Measurements from ENCODE around the gene FBXO33.
A peak's percentile ranks its signal among the peaks of the same experiment; 100 is the strongest.

Gene FBXO33

DNA sequence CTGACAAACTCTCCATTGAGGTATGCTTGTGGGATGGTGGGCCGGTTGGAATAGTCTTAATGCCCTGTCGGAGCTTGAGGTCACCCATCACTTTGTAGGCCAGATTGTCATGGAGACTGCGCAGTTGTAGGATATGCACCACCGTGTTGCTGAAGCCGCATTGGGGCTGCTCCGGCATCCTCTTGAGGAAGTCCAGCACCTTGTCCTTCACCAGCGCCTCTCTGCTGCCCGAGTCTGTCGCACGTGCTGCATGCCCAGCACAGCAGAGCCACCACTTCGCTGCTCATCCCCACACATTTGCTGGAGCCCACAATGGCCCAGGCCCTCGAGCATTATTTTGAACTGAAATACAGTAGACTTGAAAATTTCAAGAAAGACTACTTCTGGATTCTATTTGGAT lies 61.8 kb downstream of the FBXO33 start:
- no peak overlapping the region for H3K4me3 ChIP-seq (ENCODE audit: low read depth, low read length)
- no peak for DNase-seq (ENCODE audit: low read depth)
- TF ChIP-seq MYC (IDR thresholded peaks at IDR 0.05; ENCODE audit: low read depth, low read length) = no peak
- no peak for TF ChIP-seq POLR2A (IDR thresholded peaks at IDR 0.05; ENCODE audit: extremely low read depth, insufficient read length)

DNA sequence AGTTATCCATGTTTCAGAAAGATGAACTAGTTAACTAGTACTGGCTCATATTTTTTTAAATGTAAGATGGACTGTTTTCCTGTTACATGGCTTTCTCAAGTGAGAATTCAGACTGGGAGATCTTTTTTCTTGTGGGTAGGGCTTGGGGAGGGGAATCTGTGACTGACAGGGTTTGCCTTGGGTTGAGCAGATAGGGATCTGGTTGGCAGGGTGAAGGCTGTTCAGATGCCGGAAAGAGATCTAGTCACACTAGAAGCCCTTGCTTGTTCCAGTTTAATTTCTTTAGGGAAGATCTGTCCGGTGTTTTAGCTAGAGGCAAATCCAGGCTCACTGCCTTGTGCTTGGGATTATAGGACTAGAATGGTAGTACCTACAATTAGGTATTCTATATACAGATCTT lies 63.2 kb downstream of the FBXO33 start:
- no peak for DNase-seq (ENCODE audit: low read depth)
- TF ChIP-seq, protein P1, sequence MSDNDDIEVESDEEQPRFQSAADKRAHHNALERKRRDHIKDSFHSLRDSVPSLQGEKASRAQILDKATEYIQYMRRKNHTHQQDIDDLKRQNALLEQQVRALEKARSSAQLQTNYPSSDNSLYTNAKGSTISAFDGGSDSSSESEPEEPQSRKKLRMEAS (IDR thresholded peaks at IDR 0.05; ENCODE audit: low read depth, low read length) = no peak
- TF ChIP-seq POLR2A (IDR thresholded peaks at IDR 0.05; ENCODE audit: extremely low read depth, insufficient read length) (no peak), MYC (IDR thresholded peaks at IDR 0.05; ENCODE audit: low read depth, low read length) (no peak)
- TF ChIP-seq, protein P2, sequence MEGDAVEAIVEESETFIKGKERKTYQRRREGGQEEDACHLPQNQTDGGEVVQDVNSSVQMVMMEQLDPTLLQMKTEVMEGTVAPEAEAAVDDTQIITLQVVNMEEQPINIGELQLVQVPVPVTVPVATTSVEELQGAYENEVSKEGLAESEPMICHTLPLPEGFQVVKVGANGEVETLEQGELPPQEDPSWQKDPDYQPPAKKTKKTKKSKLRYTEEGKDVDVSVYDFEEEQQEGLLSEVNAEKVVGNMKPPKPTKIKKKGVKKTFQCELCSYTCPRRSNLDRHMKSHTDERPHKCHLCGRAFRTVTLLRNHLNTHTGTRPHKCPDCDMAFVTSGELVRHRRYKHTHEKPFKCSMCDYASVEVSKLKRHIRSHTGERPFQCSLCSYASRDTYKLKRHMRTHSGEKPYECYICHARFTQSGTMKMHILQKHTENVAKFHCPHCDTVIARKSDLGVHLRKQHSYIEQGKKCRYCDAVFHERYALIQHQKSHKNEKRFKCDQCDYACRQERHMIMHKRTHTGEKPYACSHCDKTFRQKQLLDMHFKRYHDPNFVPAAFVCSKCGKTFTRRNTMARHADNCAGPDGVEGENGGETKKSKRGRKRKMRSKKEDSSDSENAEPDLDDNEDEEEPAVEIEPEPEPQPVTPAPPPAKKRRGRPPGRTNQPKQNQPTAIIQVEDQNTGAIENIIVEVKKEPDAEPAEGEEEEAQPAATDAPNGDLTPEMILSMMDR (IDR thresholded peaks at IDR 0.05; ENCODE audit: low read depth, low read length) = no peak
- H3K4me3 ChIP-seq (ENCODE audit: low read depth, low read length) = no peak overlapping the region

DNA sequence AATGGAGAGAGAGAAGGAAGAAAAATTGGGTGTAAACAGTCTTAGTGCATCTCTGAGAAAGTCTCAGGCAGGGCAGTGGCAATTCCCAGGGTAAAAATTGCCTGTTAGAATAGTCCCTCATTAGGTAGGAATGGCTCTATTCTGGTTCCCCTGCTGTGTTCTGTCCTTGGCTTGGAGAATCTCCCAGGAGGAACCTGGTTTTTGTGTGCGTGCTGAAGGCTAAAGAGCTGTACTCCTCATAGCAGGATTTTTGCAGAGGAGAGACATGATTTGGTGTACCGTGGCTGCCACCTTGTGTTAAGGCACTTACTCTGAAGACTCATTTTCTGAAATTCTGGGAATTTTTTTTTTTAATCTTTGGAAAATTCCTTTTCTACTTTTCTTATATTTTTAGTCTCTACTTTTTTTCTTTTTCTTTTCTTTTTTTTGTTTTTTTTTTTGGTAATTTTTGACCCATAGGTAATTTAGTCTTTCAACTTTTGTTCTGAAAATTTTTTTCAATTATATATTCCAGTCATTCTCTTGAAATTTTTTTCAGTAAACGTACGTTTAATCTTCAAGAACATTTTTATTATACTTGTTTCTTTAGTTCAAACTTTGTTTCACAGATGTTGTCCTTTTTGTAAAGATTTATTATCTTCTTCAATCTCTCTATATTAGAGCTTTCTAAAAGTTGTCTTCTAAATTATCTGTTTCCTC lies 63.8 kb downstream of the FBXO33 start:
- TF ChIP-seq, protein P2 (IDR thresholded peaks at IDR 0.05; ENCODE audit: low read depth, low read length) = no peak
- TF ChIP-seq, protein P1 (IDR thresholded peaks at IDR 0.05; ENCODE audit: low read depth, low read length) = no peak
- no peak for TF ChIP-seq MYC (IDR thresholded peaks at IDR 0.05; ENCODE audit: low read depth, low read length)
- TF ChIP-seq POLR2A (IDR thresholded peaks at IDR 0.05; ENCODE audit: extremely low read depth, insufficient read length) = no peak
- peak; percentile 62 for DNase-seq (ENCODE audit: low read depth)
- H3K4me3 ChIP-seq (ENCODE audit: low read depth, low read length) = no peak overlapping the region

DNA sequence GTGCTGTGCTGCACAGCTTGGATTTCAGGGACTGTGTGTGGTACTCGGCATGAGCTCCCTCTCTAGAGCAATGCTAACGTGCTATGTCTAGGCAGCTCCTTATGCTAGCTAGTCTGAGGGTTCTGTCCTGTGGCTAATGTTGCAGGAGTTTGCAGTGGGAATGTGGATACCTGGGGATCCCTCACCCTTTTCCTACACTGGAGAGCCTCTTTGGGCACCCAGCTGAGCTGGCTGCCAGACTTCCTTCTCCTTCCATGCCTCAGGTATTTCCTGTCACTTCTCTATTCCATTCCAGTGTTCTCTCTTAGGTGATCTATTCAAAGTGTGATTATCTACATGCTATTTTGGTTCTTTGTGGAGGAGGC lies 64.9 kb downstream of the FBXO33 start:
- no peak for TF ChIP-seq MYC (IDR thresholded peaks at IDR 0.05; ENCODE audit: low read depth, low read length)
- TF ChIP-seq, protein P2 (IDR thresholded peaks at IDR 0.05; ENCODE audit: low read depth, low read length) = no peak
- no peak for DNase-seq (ENCODE audit: low read depth)
- no peak overlapping the region for H3K4me3 ChIP-seq (ENCODE audit: low read depth, low read length)

DNA sequence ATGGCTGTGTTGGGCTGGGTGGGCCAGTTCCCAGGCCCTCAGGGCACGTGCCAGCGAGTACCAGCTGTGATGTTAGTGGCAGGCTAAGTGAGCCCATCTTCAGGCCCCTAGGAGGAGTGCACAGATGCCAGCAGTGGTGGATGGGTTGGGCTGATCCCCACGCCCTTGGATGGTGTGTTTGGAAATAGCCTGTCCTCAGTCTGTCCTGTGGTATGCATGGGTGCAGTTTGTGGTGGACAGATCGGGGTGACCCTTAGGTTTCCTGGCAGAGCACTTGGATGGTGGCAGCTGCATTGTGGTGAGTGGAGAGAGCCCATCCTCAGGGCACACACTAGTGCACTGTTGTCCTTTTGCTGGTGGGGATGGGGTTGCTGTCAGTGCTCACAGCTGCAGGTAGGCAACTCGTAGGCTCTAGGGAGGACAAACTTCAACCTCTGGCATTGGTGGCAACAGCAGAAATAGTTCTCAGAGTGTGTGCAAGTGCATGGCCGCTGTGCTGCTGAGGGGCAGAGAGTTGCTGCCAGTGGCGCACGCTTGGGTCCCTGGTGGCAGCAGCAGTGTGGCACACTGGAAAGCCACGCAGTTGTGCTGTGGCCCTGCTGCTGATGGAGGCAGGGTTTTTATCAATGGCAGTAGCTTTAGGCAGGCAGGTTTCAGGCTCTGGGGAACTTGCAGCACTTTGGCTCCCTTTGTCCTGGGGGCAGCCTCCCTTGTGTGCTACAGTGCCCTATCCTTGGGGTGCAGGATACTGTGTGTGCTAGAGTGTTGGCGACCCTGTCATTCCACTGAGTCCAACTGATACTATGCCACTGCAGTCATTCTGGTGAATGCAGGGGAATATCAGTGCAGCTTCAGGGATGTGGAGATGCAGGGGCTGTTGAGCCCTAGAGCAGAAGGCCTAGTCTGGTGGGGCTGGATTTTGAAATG lies 65.5 kb downstream of the FBXO33 start:
- no peak for DNase-seq (ENCODE audit: low read depth)
- no peak overlapping the region for H3K4me3 ChIP-seq (ENCODE audit: low read depth, low read length)
- TF ChIP-seq, protein P2 (IDR thresholded peaks at IDR 0.05; ENCODE audit: low read depth, low read length) = no peak
- TF ChIP-seq MYC (IDR thresholded peaks at IDR 0.05; ENCODE audit: low read depth, low read length) (no peak), POLR2A (IDR thresholded peaks at IDR 0.05; ENCODE audit: extremely low read depth, insufficient read length) (no peak)
- TF ChIP-seq, protein P1 (IDR thresholded peaks at IDR 0.05; ENCODE audit: low read depth, low read length) = no peak

DNA sequence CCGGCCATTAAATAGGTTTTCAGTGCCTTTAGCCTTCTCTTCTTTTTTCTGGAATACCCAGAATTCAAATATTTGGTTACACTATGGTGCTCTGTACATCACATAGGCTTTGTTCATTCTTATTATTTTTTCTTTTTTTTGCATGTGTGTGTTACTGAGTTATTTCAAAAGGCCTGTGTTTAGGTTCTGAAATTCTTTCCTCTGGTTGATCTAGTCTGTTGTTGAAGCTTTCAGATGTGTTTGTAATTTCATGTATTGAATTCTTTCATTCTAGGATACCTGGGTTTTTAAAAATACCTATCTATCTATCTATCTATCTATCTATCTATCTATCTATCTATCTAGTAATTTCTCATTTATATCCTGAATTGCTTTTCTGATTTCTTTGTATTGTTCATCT lies 66.9 kb downstream of the FBXO33 start:
- TF ChIP-seq, protein P1 (IDR thresholded peaks at IDR 0.05; ENCODE audit: low read depth, low read length) = no peak
- TF ChIP-seq, protein P2 (IDR thresholded peaks at IDR 0.05; ENCODE audit: low read depth, low read length) = no peak
- TF ChIP-seq POLR2A (IDR thresholded peaks at IDR 0.05; ENCODE audit: extremely low read depth, insufficient read length) = no peak
- TF ChIP-seq MYC (IDR thresholded peaks at IDR 0.05; ENCODE audit: low read depth, low read length) = no peak
- no peak overlapping the region for H3K4me3 ChIP-seq (ENCODE audit: low read depth, low read length)
- DNase-seq (ENCODE audit: low read depth) = no peak
